Stimulated activated CD4-positive, alpha-beta T cell treated with anti-CD3 and anti-CD28 coated beads, Interleukin-1b, Interleukin-23, amount 100 ng/mL, for 24 hours (primary cell): ENCODE measurements around the gene PBX1.

Experiments
- DNase-seq, 4 experiments: peaks; one replicate each; pipeline ENCODE4 v3.0.0-alpha.2; 2020; ENCODE audit warnings: low read depth in 4 of 4, low spot score in 1 of 4

Gene PBX1

GRCh38 chr1:164802529-164803282, 243.7 kb downstream of the PBX1 start:
- DNase-seq, result no peak

GRCh38 chr1:164803366-164803765, 244.4 kb downstream of the PBX1 start:
- DNase-seq, result no peak

DNA sequence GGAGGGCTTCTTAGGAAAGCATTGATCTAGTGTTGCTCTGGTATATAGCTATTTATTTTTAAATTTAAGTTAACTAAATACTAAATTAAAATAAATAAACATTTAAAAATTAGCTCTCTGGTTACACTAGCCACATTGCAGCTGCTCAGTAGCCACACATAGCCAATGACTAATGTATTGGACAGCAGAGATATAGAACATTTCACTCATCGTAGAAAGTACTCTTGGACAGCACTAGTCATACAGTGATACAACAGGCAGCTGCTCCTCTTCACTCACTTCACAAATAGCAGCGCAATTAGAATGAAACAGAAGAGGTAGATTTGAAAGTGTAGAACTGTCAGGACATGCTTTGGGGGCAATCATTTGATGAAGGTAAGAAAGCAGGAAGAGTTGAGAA, 245.4 kb downstream of the PBX1 start:
- DNase-seq, result no peak

- DNase-seq, result no peak
Observed at GRCh38 chr1:164805399-164805798, 246.4 kb downstream of the PBX1 start.

DNA sequence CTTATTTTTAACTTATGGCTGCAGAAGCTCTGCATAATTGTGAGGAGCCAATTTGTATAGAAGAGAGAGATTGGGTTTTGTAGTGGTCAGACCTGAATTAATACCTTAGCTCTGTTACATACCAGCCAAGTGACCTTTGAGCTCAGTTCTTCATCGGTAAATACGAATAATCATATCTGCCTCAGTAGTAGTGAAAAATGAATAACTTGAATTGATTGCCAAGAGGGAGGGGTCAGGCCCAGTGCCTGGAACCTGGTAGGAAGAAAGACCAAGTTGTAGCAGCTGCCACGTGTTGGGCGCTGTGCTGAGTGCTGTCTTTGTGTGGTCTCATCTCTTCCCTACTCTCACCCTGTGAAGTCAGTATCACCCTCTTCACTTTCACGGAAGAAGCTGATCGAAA, 247.5 kb downstream of the PBX1 start:
- no peak for DNase-seq

GRCh38 chr1:164813776-164814175, 254.8 kb downstream of the PBX1 start:
- DNase-seq, result no peak

- no peak for DNase-seq
Observed at GRCh38 chr1:164821648-164822047, 262.7 kb downstream of the PBX1 start.

- no peak for DNase-seq
Observed at GRCh38 chr1:164823486-164824279, 264.7 kb downstream of the PBX1 start.

DNA sequence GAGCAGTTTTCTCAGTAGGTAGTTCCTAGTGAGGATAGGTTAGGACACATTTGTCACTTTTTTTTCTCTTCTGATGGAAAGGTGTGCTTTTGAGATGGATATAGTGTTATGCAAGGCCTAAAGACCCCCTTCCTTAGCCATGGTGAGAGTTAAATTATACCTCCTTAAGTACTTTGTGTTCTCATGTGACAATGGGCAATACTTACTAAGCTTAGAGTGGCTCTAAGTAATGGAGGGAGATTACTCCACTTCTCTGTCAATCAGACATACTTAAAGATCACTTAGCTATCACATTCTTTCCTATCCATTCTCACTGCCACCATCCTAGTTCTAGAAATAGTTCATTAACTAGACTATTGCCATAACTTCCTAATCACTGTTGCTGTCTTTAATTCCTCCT, 265.6 kb downstream of the PBX1 start:
- no peak for DNase-seq

- no peak for DNase-seq
Observed at GRCh38 chr1:164830628-164831027, 271.6 kb downstream of the PBX1 start.

- no peak for DNase-seq
Observed at GRCh38 chr1:164834641-164835040, 275.7 kb downstream of the PBX1 start.

DNA sequence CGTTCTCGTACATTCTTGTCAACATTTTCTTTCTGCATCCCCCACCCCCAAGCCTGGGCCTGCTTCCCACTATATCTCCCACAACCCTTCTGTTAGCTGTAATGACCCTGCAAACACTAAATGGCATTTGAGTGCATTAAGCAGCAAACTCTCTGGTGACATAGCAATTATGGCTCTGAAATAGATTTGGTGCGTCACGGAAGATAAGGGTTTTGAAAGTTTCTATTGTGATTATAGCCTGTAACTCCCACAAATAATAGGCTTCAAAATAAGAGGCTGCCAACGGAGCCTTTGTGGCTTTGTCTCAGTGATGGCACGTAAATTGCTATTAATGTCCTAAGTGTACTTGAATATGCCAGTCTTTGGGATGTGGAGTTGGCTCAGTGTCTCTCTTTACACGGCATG, 277.6 kb downstream of the PBX1 start:
- no peak for DNase-seq

DNA sequence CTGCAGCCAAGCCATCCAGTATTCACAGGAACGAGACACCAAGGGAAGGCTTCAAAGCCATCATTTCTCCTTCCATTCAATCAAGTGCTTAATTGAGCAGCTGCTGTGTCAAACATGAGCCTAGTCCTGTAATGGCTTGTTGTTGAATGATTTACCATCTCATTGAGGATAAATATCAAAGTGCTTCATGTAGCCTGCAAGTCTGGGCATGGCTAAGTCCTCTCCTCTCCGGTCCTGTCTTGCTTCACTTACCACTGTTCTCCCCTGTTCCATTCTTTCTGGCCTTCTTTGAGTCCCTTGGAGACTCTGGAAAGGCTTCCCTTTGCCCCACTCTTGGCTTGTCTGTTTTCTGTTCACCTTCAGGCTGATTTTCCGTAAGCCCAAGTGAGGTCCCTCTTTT, 279.8 kb downstream of the PBX1 start:
- no peak for DNase-seq

DNA sequence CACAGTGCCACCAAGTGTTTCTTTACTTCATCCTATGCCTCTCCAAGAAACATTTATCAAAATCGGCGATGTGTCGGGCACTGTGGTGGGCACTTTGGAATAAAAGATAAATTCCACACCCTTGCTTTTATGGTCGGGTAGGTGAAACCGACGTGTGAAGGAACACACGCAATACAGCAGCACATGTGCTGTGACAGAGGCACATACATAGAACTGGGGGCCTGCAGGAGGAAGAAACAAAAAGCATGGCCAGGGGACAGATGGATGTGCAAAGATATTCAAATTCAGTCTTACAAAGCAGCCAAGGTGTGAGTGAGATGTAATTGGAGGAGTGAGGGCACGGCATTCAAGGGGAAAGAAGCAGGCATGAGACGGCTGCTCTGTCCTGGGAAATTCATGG, 282.0 kb downstream of the PBX1 start:
- no peak for DNase-seq

DNA sequence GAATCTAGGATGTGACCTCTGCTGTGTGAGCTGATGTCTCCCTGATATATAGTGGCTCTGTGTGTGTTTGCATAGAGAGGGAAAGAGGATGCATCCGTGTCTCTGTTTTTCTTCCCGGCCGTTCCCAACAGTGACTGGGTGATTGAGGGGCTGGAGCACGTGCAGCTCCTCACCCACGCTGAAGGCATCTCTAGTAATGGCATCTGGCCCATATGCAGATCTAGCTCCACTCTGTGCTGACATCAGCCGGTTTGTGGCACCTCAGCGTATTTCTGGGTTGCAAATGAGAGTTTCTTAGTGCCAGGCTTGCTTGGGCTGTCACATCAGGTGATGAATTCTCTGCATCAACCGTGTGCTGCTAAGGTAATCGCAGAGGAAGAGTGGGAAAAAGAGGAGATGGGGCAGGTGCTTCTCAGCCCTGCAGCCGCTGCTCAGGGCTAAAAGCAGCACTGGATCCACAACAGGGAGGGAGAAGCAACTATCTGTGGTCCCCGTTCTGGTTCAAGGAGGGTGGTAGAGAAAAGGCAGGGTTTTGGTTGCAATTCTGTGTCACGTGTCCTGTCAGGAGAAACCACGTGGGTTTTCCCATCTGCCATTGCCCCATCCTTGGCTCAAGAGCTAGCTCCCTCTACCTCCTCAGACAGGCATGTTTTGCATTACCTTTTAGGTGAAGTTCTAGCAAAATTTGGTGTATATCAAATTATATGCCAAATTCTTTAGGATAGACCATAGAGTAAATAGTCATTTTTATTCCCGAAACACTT, 282.9 kb downstream of the PBX1 start:
- no peak for DNase-seq

GRCh38 chr1:164842870-164843269, 283.9 kb downstream of the PBX1 start:
- DNase-seq, result no peak

GRCh38 chr1:164843743-164844500, 284.9 kb downstream of the PBX1 start:
- no peak for DNase-seq

- no peak for DNase-seq
Observed at GRCh38 chr1:164846731-164847691, 288.0 kb downstream of the PBX1 start.

DNA sequence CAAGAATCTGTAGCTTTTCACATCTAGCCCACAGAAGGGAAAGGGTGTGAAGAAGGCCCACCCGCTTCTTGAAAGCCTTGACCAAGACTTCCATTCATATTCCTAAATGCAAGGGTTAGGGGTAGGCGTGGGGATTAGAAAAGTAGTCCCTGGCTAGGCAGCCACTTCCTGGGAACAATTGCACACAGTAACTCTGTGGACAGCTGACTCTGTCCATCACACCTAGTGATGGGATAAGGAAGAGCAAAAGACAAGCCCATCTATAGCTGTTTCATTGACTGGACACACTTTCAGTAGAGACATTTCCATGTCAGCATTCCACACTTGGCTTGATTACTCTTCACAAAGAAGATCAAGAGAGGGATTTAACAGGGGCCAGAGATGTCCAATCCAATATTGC, 294.2 kb downstream of the PBX1 start:
- DNase-seq, result no peak

DNA sequence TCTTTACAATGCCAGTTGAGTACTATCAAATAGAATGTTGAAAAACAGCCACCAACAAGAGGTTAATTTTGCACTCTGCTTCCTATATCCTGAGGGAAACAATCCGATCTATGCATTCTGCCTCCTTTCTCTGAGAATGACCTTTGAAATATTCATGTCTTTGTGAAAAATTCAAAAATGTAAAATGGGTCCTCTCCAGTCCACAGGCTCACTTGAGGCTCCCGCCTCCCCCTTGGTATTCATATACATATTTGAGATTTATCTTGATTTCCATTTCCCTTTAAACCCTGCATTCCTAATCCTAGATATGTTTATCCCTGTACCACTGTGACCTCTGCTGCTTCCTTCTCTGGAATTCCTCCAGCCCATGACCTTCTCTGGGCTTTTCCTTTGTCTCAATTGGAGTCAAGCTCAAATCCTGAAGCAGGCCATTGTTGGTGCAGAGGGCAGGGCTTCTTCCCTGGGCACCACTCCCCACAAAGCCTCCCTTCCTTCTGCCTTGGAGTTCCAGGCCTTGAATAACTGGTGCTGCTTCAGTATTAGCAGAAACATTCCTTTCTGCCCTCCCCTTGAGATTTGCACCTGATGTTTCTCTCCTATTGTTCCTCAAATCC, 296.8 kb downstream of the PBX1 start:
- DNase-seq, result no peak
